ENCODE measurements around the gene PODXL. TPM values are rescaled to one million over a fixed set of nuclear protein-coding genes. Genes with fewer than 3 reads are reported as not detected.

The PODXL gene
- total RNA-seq, 1 donor from 2014 or later = 37.7 TPM

DNA sequence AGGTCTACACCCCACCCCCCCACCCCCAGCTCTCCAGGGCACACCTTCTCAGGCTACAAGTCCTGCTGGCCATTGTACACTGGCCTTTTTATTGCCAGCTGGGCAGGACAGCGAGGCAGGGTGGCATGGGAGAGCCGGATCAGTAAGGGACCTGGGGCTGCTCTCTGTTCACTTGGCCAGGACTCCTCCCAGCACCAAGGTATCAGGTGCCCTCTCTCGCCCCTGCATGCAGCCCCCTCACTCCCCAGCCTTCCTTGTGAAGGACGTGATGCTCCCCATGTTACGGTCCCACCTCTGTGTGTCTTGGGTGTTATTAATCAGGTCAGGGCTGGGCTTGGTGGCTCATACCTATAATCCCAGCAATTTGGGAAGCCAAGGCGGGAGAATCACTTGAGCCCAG is 26.3 kb downstream of the PODXL start:
- no peaks in the 10 kb centered on the region for H3K9me3 ChIP-seq (ENCODE audit: low read depth)
- TF ChIP-seq EZH2phosphoT487 (IDR thresholded peaks at IDR 0.05) (no peak), EZH2 (IDR thresholded peaks at IDR 0.05) (no peak)
- peaks cover 2% of the 10 kb centered on the region for H3K4me1 Mint-ChIP-seq
- H4K20me1 ChIP-seq (ENCODE audit: low read depth) = peaks cover 6% of the 10 kb centered on the region
- H3K4me2 ChIP-seq = no peak overlapping the region
- no peak for DNase-seq (ENCODE audit: low spot score)
- no peaks in the 10 kb centered on the region for H3K36me3 ChIP-seq
- no peaks in the 10 kb centered on the region for H3K4me1 ChIP-seq
- H3K27me3 Mint-ChIP-seq (ENCODE audit: insufficient read depth, low read depth) = no peaks in the 10 kb centered on the region
- peaks cover 95% of the 10 kb centered on the region for H3K79me2 ChIP-seq (ENCODE audit: low read depth)
- no peak overlapping the region for H3K4me3 ChIP-seq
- H3K27ac Mint-ChIP-seq = no peak overlapping the region
- H3K9ac ChIP-seq = no peak overlapping the region
- no peak overlapping the region for H2AFZ ChIP-seq (replicated peaks)
- no peak overlapping the region for H3K27ac ChIP-seq
- no peaks in the 10 kb centered on the region for H3F3A ChIP-seq (ENCODE audit: low read depth)
- peaks cover 10% of the 10 kb centered on the region for H3K36me3 Mint-ChIP-seq
- no peaks in the 10 kb centered on the region for H3K27me3 ChIP-seq
- no peaks in the 10 kb centered on the region for H3K9me3 Mint-ChIP-seq
- no peak overlapping the region for H3K4me3 Mint-ChIP-seq

DNA sequence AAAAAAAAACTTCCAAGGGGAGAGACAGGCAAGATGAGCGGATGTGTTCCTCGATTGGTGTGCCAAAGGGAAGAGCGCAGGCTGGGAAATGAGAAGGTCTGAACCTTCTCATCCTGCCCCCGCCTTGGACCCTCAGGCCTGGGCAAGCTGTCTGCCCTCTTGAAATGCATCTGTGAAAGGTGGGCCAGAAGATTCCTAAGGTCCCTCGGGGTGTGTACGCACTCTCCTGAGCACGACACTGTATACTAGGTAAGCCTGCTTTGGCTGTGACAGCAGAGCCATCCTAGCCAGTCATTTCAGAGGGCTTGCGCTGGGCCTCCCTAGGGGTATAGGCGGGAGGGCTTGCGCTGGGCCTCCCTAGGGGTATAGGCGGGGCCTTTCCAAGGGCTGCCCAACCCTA is 26.8 kb downstream of the PODXL start:
- H3K9me3 ChIP-seq (ENCODE audit: low read depth) = no peaks in the 10 kb centered on the region
- no peak overlapping the region for H2AFZ ChIP-seq (replicated peaks)
- no peaks in the 10 kb centered on the region for H3K9me3 Mint-ChIP-seq
- H3K9ac ChIP-seq = no peak overlapping the region
- H3K4me2 ChIP-seq = no peak overlapping the region
- H3K36me3 Mint-ChIP-seq = peaks cover 10% of the 10 kb centered on the region
- H3K79me2 ChIP-seq (ENCODE audit: low read depth) = peaks cover 95% of the 10 kb centered on the region
- H3F3A ChIP-seq (ENCODE audit: low read depth) = no peaks in the 10 kb centered on the region
- H3K4me3 Mint-ChIP-seq = no peak overlapping the region
- H3K36me3 ChIP-seq = no peaks in the 10 kb centered on the region
- no peak overlapping the region for H3K4me3 ChIP-seq
- peaks cover 6% of the 10 kb centered on the region for H4K20me1 ChIP-seq (ENCODE audit: low read depth)
- H3K4me1 ChIP-seq = no peaks in the 10 kb centered on the region
- no peaks in the 10 kb centered on the region for H3K27me3 ChIP-seq
- H3K27ac ChIP-seq = no peak overlapping the region
- DNase-seq (ENCODE audit: low spot score) = no peak
- TF ChIP-seq EZH2phosphoT487 (IDR thresholded peaks at IDR 0.05) (no peak), EZH2 (IDR thresholded peaks at IDR 0.05) (no peak)
- TF ChIP-seq, protein P1, sequence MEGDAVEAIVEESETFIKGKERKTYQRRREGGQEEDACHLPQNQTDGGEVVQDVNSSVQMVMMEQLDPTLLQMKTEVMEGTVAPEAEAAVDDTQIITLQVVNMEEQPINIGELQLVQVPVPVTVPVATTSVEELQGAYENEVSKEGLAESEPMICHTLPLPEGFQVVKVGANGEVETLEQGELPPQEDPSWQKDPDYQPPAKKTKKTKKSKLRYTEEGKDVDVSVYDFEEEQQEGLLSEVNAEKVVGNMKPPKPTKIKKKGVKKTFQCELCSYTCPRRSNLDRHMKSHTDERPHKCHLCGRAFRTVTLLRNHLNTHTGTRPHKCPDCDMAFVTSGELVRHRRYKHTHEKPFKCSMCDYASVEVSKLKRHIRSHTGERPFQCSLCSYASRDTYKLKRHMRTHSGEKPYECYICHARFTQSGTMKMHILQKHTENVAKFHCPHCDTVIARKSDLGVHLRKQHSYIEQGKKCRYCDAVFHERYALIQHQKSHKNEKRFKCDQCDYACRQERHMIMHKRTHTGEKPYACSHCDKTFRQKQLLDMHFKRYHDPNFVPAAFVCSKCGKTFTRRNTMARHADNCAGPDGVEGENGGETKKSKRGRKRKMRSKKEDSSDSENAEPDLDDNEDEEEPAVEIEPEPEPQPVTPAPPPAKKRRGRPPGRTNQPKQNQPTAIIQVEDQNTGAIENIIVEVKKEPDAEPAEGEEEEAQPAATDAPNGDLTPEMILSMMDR (IDR thresholded peaks at IDR 0.05) = no peak
- no peaks in the 10 kb centered on the region for H3K27me3 Mint-ChIP-seq (ENCODE audit: insufficient read depth, low read depth)
- H3K27ac Mint-ChIP-seq = no peak overlapping the region
- peaks cover 2% of the 10 kb centered on the region for H3K4me1 Mint-ChIP-seq

DNA sequence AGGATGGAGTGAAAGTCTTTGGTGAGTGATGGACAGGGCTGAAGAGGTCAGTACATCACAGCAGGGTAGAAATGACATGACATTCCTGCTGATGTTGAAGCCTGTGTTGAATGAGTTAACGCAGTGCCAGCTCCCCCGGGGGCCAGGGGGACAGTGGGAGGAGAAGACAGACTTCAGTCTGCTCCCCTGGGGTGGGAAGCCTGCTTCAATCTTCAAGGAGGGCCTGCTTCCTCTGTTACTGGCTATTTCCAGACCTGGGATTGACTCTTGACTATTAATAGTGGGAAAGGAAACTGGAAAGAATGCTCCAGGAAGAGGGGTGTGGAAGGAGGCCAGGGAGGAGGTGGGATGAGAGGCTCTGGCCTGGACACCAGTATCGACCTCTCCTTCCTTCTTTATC is 27.2 kb downstream of the PODXL start:
- H3K36me3 Mint-ChIP-seq = peaks cover 10% of the 10 kb centered on the region
- peaks cover 95% of the 10 kb centered on the region for H3K79me2 ChIP-seq (ENCODE audit: low read depth)
- H3F3A ChIP-seq (ENCODE audit: low read depth) = no peaks in the 10 kb centered on the region
- H3K9me3 ChIP-seq (ENCODE audit: low read depth) = no peaks in the 10 kb centered on the region
- no peak overlapping the region for H3K27ac ChIP-seq
- no peak overlapping the region for H2AFZ ChIP-seq (replicated peaks)
- H3K36me3 ChIP-seq = no peaks in the 10 kb centered on the region
- no peak overlapping the region for H3K4me2 ChIP-seq
- H3K9ac ChIP-seq = no peak overlapping the region
- no peak for DNase-seq (ENCODE audit: low spot score)
- H3K4me1 Mint-ChIP-seq = peaks cover 2% of the 10 kb centered on the region
- H3K27ac Mint-ChIP-seq = no peak overlapping the region
- no peak for TF ChIP-seq EZH2phosphoT487 (IDR thresholded peaks at IDR 0.05)
- TF ChIP-seq EZH2 (IDR thresholded peaks at IDR 0.05) = no peak
- TF ChIP-seq, protein P1 (IDR thresholded peaks at IDR 0.05) = no peak
- H3K4me3 Mint-ChIP-seq = no peak overlapping the region
- H3K9me3 Mint-ChIP-seq = no peaks in the 10 kb centered on the region
- H3K27me3 Mint-ChIP-seq (ENCODE audit: insufficient read depth, low read depth) = no peaks in the 10 kb centered on the region
- no peaks in the 10 kb centered on the region for H3K27me3 ChIP-seq
- peaks cover 6% of the 10 kb centered on the region for H4K20me1 ChIP-seq (ENCODE audit: low read depth)
- H3K4me3 ChIP-seq = no peak overlapping the region
- H3K4me1 ChIP-seq = no peaks in the 10 kb centered on the region

DNA sequence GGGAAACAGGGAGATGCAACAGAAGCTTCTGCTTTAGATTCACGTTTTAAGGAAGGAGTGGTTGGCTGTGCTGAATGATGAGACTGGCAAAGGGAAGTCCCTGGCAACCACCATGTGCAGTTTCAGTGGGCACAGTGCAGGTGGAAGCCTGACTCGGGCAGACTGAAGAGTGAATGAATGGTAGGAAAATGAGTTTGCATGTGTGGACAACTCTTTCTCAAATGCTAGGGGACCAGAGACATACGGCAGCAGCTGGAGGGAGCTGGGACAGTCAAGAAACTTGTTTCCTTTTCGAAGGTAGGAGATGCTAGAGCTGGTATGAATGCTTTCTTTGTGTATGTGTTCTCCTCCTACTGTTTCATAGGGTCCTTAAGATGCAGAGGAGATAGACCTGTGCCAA is 29.0 kb downstream of the PODXL start:
- no peak for TF ChIP-seq EZH2 (IDR thresholded peaks at IDR 0.05)
- TF ChIP-seq EZH2phosphoT487 (IDR thresholded peaks at IDR 0.05) = no peak
- TF ChIP-seq, protein P1 (IDR thresholded peaks at IDR 0.05) = no peak
- Histone ChIP-seq H3K79me2 (ENCODE audit: low read depth) (peaks cover 95% of the 10 kb centered on the region), H2AFZ (replicated peaks) (no peak overlapping the region)

More for the DNA sequence above, 29.0 kb downstream of the PODXL start:
- Histone ChIP-seq H3K36me3 (no peaks in the 10 kb centered on the region), H4K20me1 (ENCODE audit: low read depth) (no peaks in the 10 kb centered on the region), H3K4me3 (no peak overlapping the region), H3K27ac (no peak overlapping the region), H3K4me2 (no peak overlapping the region), H3F3A (ENCODE audit: low read depth) (peaks cover 13% of the 10 kb centered on the region), H3K9ac (no peak overlapping the region), H3K9me3 (ENCODE audit: low read depth) (no peaks in the 10 kb centered on the region), H3K27me3 (no peaks in the 10 kb centered on the region), H3K4me1 (peaks cover 6% of the 10 kb centered on the region)
- no peaks in the 10 kb centered on the region for H3K27me3 Mint-ChIP-seq (ENCODE audit: insufficient read depth, low read depth)
- peaks cover 10% of the 10 kb centered on the region for H3K36me3 Mint-ChIP-seq
- peaks cover 9% of the 10 kb centered on the region for H3K4me1 Mint-ChIP-seq
- H3K4me3 Mint-ChIP-seq = no peak overlapping the region
- H3K9me3 Mint-ChIP-seq = no peaks in the 10 kb centered on the region
- DNase-seq (ENCODE audit: low spot score) = no peak
- H3K27ac Mint-ChIP-seq = no peak overlapping the region

Measured in neural progenitor cell (in vitro differentiated cells).